Activated CD8-positive, alpha-beta T cell treated with anti-CD3 and anti-CD28 coated beads for 36 hours (primary cell): Measurements from ENCODE around the gene C6orf15. TPM values are rescaled to one million over a fixed set of nuclear protein-coding genes. Genes with fewer than 3 reads are reported as not detected.

Experiments used
- ATAC-seq: fragments of 200-7000 bp; cut with Tn5 transposase; one replicate; pipeline ENCODE4 v1.10.0; 2021; ENCODE audit warnings: mild to moderate bottlenecking, moderate library complexity
- CTCF ChIA-PET: fragments of 350-600 bp; sonication (Branson Sonifier 250); formaldehyde crosslinking; loops from one replicate; lab custom pipeline; 2021; ENCODE audit warnings: antibody characterized with exemption; lab: Charles Lee
- POLR2A ChIA-PET: fragments of 350-600 bp; sonication (Branson Sonifier 250); formaldehyde crosslinking; loops from one replicate; lab custom pipeline; 2021; ENCODE audit warnings: antibody characterized with exemption; lab: Charles Lee
- DNase-seq: peaks from one replicate; pipeline ENCODE4 v3.0.0-alpha.2; 2020
- H3K27ac Mint-ChIP-seq: one replicate; pipeline ENCODE4 v1.8.0; 2021; ENCODE audit warnings: mild to moderate bottlenecking, mixed read lengths
- H3K27me3 Mint-ChIP-seq: one replicate; pipeline ENCODE4 v1.8.0; 2021; ENCODE audit warnings: mixed read lengths
- H3K36me3 Mint-ChIP-seq: one replicate; pipeline ENCODE4 v1.8.0; 2021; ENCODE audit warnings: low read depth, mixed read lengths
- H3K4me1 Mint-ChIP-seq: one replicate; pipeline ENCODE4 v1.8.0; 2021; ENCODE audit warnings: low read depth, mixed read lengths
- H3K4me3 Mint-ChIP-seq: one replicate; pipeline ENCODE4 v1.8.0; 2021; ENCODE audit warnings: mild to moderate bottlenecking, moderate library complexity, mixed read lengths
- H3K9me3 Mint-ChIP-seq: one replicate; pipeline ENCODE4 v1.8.0; 2021; ENCODE audit warnings: mixed read lengths
- CTCF ChIP-seq: fragments of 200-600 bp; IDR thresholded peaks from one replicate; pipeline ENCODE4 v1.8.0; 2022; ENCODE audit warnings: antibody characterized with exemption, mild to moderate bottlenecking
- intact Hi-C: fragments of 100-400 bp; cut with micrococcal nuclease; formaldehyde crosslinking; loops from one replicate; pipeline ENCODE4 v1.10.0; 2022
- total RNA-seq, 2 experiments: library from RNA; stranded (reverse); gene quantifications; one replicate each; pipeline ENCODE4 v1.2.3, GENCODE V29; 2021

Gene C6orf15
- total RNA-seq, 2 experiments from 2014 or later = not detected

- DNase-seq = no peak
- H3K27ac Mint-ChIP-seq = peak within 1 kb of the TSS; percentile 89
- ChIA-PET CTCF (interaction anchor here (1.1 to 2.9 kb wide), 4 partner anchors 18 to 209 kb away, joined by 3 to 15 read pairs (median 4); no protein-coding TSS in a partner anchor), POLR2A (interaction anchor here (1.1 to 2.0 kb wide), 5 partner anchors 14 to 195 kb away, joined by 3 to 8 read pairs (median 6); partner anchors contain the start of gene PSORS1C2)
- peaks cover 21% of the 10 kb centered on the region for H3K4me1 Mint-ChIP-seq
- peak; percentile 19 for ATAC-seq
- intact Hi-C loops = no loop called here
- TF ChIP-seq CTCF = no peak
- H3K9me3 Mint-ChIP-seq = no peaks in the 10 kb centered on the region
- H3K36me3 Mint-ChIP-seq = peaks cover 57% of the 10 kb centered on the region
- H3K27me3 Mint-ChIP-seq = no peaks in the 10 kb centered on the region
- H3K4me3 Mint-ChIP-seq = peak within 1 kb of the TSS; percentile 97
Measured at GRCh38 chr6:31157513-31158139, 45.3 kb upstream of the C6orf15 start, which contains the start of gene CCHCR1. TSS of gene CCHCR1 (minus strand) at chr6:31157802. CDS start at chr6:31157600, 202 bp downstream.

GRCh38 chr6:31156641-31157040 is 44.3 kb upstream of the C6orf15 start:
- intact Hi-C loops = no loop called here
- POLR2A ChIA-PET = interaction anchor here (1.1 kb wide), 1 partner anchor 196 kb away, joined by 3 read pairs; no protein-coding TSS in a partner anchor
- Mint-ChIP-seq H3K4me1 (peaks cover 17% of the 10 kb centered on the region), H3K9me3 (no peaks in the 10 kb centered on the region), H3K27me3 (no peaks in the 10 kb centered on the region), H3K27ac (no peak overlapping the region), H3K36me3 (peaks cover 48% of the 10 kb centered on the region), H3K4me3 (peak overlapping the region; percentile 97)
- no peak for ATAC-seq
- DNase-seq = no peak
- TF ChIP-seq CTCF = no peak
- CTCF ChIA-PET = interaction anchor here (2.9 kb wide), 1 partner anchor 210 kb away, joined by 15 read pairs; no protein-coding TSS in a partner anchor

- ChIA-PET CTCF (no interaction called here), POLR2A (interaction anchor here (1.4 kb wide), 1 partner anchor 16 kb away, joined by 3 read pairs; the partner anchor contains the start of gene PSORS1C2)
- Mint-ChIP-seq H3K27me3 (no peaks in the 10 kb centered on the region), H3K36me3 (peaks cover 39% of the 10 kb centered on the region), H3K4me1 (peaks cover 5% of the 10 kb centered on the region), H3K9me3 (no peaks in the 10 kb centered on the region), H3K27ac (no peak overlapping the region), H3K4me3 (no peak overlapping the region)
- intact Hi-C loops = no loop called here
- DNase-seq (no peak), ATAC-seq (no peak)
- no peak for TF ChIP-seq CTCF
Measured at GRCh38 chr6:31154436-31154835, 42.1 kb upstream of the C6orf15 start.

- Mint-ChIP-seq H3K36me3 (peaks cover 26% of the 10 kb centered on the region), H3K27me3 (no peaks in the 10 kb centered on the region), H3K4me1 (peaks cover 5% of the 10 kb centered on the region), H3K4me3 (no peak overlapping the region), H3K27ac (no peak overlapping the region), H3K9me3 (no peaks in the 10 kb centered on the region)
- no peak for DNase-seq
- TF ChIP-seq CTCF = no peak
- ChIA-PET CTCF (no interaction called here), POLR2A (interaction anchor here (1.0 kb wide), 1 partner anchor 9 kb away, joined by 3 read pairs; no protein-coding TSS in a partner anchor)
- no peak for ATAC-seq
- intact Hi-C loops = no loop called here
Measured at GRCh38 chr6:31152781-31153180, 40.4 kb upstream of the C6orf15 start.
